ENCODE measurements around the gene HACD3. TPM values are rescaled to one million over a fixed set of nuclear protein-coding genes. Genes with fewer than 3 reads are reported as not detected.

Gene HACD3
- polyA plus RNA-seq, 1 donor (not counting 4 experiments of a cell fraction or from before 2014, with no cell fraction given) = 78.8 TPM

DNA sequence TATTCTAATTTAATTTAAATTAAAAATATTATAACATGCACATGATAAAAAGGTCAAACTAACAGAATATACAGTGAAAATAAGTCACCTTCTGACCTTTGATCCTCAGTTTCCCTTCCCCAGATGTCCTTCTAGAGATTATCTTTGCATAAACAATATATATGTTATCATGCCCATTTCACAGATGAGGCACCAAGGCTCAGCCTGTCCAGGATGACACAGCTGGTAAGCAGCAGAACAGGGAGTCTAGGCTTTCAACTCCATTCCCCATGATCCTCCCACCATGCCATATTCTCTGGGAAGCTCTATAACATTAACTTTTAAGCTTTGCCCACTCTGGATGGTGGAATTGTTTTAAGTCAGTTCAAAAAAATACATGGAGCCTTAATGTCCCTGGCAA is 92.8 kb downstream of the HACD3 start:
- H3K36me3 ChIP-seq (ENCODE audit: control insufficient read depth in 2 of 2, extremely low read depth in 1 of 2, insufficient read depth in 2 of 2, low read length in 2 of 2) = peaks cover 4% of the 10 kb centered on the region in 2 experiments
- dilution Hi-C loops (cut with MboI; ENCODE audit: extremely low pct_ligation_motif_present, low sequenced_read_pairs) = no loop called here
- H2AFZ ChIP-seq (ENCODE audit: control insufficient read depth, low read length) = no peak overlapping the region

DNA sequence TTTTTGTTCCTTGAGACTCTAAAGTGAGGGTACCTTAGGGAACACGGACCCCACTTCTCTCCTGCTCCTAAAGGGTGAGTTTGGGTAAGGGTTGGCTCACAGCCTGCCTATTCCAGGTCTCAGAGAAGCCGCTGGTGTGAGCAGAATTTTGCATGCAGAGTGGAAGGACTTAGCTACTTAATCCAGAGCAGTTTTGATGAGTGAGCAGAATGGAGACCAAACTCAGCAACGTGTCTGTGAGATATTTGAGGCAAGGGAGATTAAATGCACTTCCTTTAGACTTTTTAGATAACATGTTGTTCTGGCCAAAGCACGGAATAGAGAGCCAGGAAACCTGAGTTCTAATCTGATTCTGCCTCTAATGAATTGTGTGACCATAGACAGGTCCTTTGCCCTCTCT is 96.6 kb downstream of the HACD3 start:
- Histone ChIP-seq H3K9ac (ENCODE audit: control insufficient read depth, extremely low read depth, insufficient read depth, low read length) (no peak overlapping the region), H3K27ac (ENCODE audit: control insufficient read depth, insufficient read depth, low read length) (no peak overlapping the region), H3K4me1 (ENCODE audit: control insufficient read depth, extremely low read depth, insufficient read depth, low read length) (no peaks in the 10 kb centered on the region), H3K4me3 (ENCODE audit: control insufficient read depth in 2 of 3, extremely low read depth in 1 of 3, insufficient read depth in 2 of 3, low read depth in 1 of 3, low read length in 3 of 3) (no peak overlapping the region), H3K79me2 (ENCODE audit: control insufficient read depth, insufficient read depth, low read length) (no peaks in the 10 kb centered on the region), H4K20me1 (ENCODE audit: control insufficient read depth, extremely low read depth, insufficient read depth, low read length) (no peaks in the 10 kb centered on the region), H3K27me3 (ENCODE audit: control insufficient read depth, extremely low read depth, insufficient read depth, low read length) (no peaks in the 10 kb centered on the region), H3K9me1 (ENCODE audit: control insufficient read depth, extremely low read depth, insufficient read depth, low read length) (no peaks in the 10 kb centered on the region), H3K9me3 (ENCODE audit: control insufficient read depth, low read depth, low read length) (no peaks in the 10 kb centered on the region), H3K36me3 (ENCODE audit: control insufficient read depth in 2 of 2, extremely low read depth in 1 of 2, insufficient read depth in 2 of 2, low read length in 2 of 2) (peaks cover 4% of the 10 kb centered on the region in 2 experiments), H2AFZ (ENCODE audit: control insufficient read depth, low read length) (no peak overlapping the region), H3K4me2 (ENCODE audit: control insufficient read depth, extremely low read depth, insufficient read depth, low read depth, low read length) (no peak overlapping the region)
- DNase-seq (ENCODE audit: low read depth, low spot score) = no peak
- FAIRE-seq = no peak
- TF ChIP-seq, protein P1, sequence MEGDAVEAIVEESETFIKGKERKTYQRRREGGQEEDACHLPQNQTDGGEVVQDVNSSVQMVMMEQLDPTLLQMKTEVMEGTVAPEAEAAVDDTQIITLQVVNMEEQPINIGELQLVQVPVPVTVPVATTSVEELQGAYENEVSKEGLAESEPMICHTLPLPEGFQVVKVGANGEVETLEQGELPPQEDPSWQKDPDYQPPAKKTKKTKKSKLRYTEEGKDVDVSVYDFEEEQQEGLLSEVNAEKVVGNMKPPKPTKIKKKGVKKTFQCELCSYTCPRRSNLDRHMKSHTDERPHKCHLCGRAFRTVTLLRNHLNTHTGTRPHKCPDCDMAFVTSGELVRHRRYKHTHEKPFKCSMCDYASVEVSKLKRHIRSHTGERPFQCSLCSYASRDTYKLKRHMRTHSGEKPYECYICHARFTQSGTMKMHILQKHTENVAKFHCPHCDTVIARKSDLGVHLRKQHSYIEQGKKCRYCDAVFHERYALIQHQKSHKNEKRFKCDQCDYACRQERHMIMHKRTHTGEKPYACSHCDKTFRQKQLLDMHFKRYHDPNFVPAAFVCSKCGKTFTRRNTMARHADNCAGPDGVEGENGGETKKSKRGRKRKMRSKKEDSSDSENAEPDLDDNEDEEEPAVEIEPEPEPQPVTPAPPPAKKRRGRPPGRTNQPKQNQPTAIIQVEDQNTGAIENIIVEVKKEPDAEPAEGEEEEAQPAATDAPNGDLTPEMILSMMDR (optimal IDR thresholded peaks at IDR 0.05 in 1 of 3, IDR thresholded peaks at IDR 0.05 in 1 of 3, conservative IDR thresholded peaks at IDR 0.05 in 1 of 3; ENCODE audit: extremely low read depth in 1 of 3, insufficient read depth in 2 of 3, low read length in 3 of 3) = no peak
- TF ChIP-seq EZH2 (IDR thresholded peaks at IDR 0.05; ENCODE audit: low read length) = no peak
- dilution Hi-C loops (cut with MboI; ENCODE audit: extremely low pct_ligation_motif_present, low sequenced_read_pairs) = no loop called here

More for the DNA sequence above, 92.8 kb downstream of the HACD3 start:
- Histone ChIP-seq H3K9me1 (ENCODE audit: control insufficient read depth, extremely low read depth, insufficient read depth, low read length) (no peaks in the 10 kb centered on the region), H3K79me2 (ENCODE audit: control insufficient read depth, insufficient read depth, low read length) (no peaks in the 10 kb centered on the region), H3K4me1 (ENCODE audit: control insufficient read depth, extremely low read depth, insufficient read depth, low read length) (no peaks in the 10 kb centered on the region), H3K27me3 (ENCODE audit: control insufficient read depth, extremely low read depth, insufficient read depth, low read length) (no peaks in the 10 kb centered on the region), H3K27ac (ENCODE audit: control insufficient read depth, insufficient read depth, low read length) (no peak overlapping the region), H4K20me1 (ENCODE audit: control insufficient read depth, extremely low read depth, insufficient read depth, low read length) (no peaks in the 10 kb centered on the region), H3K9ac (ENCODE audit: control insufficient read depth, extremely low read depth, insufficient read depth, low read length) (no peak overlapping the region), H3K9me3 (ENCODE audit: control insufficient read depth, low read depth, low read length) (no peaks in the 10 kb centered on the region), H3K4me3 (ENCODE audit: control insufficient read depth in 2 of 3, extremely low read depth in 1 of 3, insufficient read depth in 2 of 3, low read depth in 1 of 3, low read length in 3 of 3) (no peak overlapping the region), H3K4me2 (ENCODE audit: control insufficient read depth, extremely low read depth, insufficient read depth, low read depth, low read length) (no peak overlapping the region)
- TF ChIP-seq, protein P1 (optimal IDR thresholded peaks at IDR 0.05 in 1 of 3, IDR thresholded peaks at IDR 0.05 in 1 of 3, conservative IDR thresholded peaks at IDR 0.05 in 1 of 3; ENCODE audit: extremely low read depth in 1 of 3, insufficient read depth in 2 of 3, low read length in 3 of 3) = no peak
- TF ChIP-seq EZH2 (IDR thresholded peaks at IDR 0.05; ENCODE audit: low read length) = no peak
- DNase-seq (ENCODE audit: low read depth, low spot score) (no peak), FAIRE-seq (no peak)

Small RNA genes within 50 kb of the gene (small RNA-seq; reads per million reads assigned to genes)
- gene RF00019 (ENCODE audit: insufficient read length in 3 of 3, low read depth in 3 of 3, low replicate concordance in 1 of 3) (0 reads per million in 3 experiments), gene RNU6-19P (ENCODE audit: insufficient read length in 3 of 3, low read depth in 3 of 3, low replicate concordance in 1 of 3) (0 reads per million in 3 experiments)

Other genes starting within 250 kb of the HACD3 start
- gene PARP16, start 243.6 kb upstream of the HACD3 start, polyA plus RNA-seq = 1.2 to 3.5 TPM (median 2.1 TPM) in 3 replicates
- not detected in 3 replicates for gene RNU5A-1, start 234.4 kb upstream of the HACD3 start, polyA plus RNA-seq
- gene RNU5B-1, start 225.8 kb upstream of the HACD3 start, polyA plus RNA-seq = not detected in 3 replicates
- not detected in 3 replicates for gene IGDCC3, start 152.5 kb upstream of the HACD3 start, polyA plus RNA-seq
- 0.04 to 0.12 TPM in 2 of 3 replicates, not detected in the other for gene IGDCC4, start 107.5 kb upstream of the HACD3 start, polyA plus RNA-seq
- 17.1 to 21.6 TPM (median 20.2 TPM) in 3 replicates for gene DPP8, start 12.8 kb upstream of the HACD3 start, polyA plus RNA-seq
- 40.4 to 51.0 TPM (median 47.6 TPM) in 3 replicates for gene INTS14, start 80.7 kb downstream of the HACD3 start, polyA plus RNA-seq
- 2.9 to 4.0 TPM (median 4.0 TPM) in 3 replicates for gene SLC24A1, start 91.5 kb downstream of the HACD3 start, polyA plus RNA-seq

Measured in keratinocyte (primary cell).